Stimulated activated CD8-positive, alpha-beta memory T cell treated with anti-CD3 and anti-CD28 coated beads, Interleukin-12 subunit alpha, Interleukin-12 subunit beta, amount 100 ng/mL, for 1 hour (primary cell): ENCODE data around the gene ZNF44.

Source experiments
- DNase-seq: peaks from one replicate; pipeline ENCODE4 v3.0.0-alpha.2; 2020; ENCODE audit warnings: low read depth

ZNF44 gene

DNA sequence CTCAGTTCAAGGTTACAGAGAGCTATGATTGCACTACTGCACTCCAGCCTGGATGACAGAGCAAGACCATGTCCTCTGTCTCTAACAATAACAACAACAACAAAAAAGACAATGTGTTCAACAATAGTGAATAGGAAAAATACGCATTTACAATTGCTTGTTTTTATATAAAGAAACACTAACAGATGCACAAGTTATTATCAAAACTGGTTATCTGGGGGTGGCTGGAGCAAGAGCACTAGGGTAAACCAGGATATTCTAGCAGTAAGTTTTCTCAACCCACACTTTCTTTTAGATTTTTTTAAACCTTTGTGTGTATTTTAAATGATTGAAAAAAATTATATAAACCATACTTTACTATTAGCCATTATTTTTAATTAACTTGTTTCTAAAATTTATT, 33.1 kb downstream of the ZNF44 start:
- no peak for DNase-seq

DNA sequence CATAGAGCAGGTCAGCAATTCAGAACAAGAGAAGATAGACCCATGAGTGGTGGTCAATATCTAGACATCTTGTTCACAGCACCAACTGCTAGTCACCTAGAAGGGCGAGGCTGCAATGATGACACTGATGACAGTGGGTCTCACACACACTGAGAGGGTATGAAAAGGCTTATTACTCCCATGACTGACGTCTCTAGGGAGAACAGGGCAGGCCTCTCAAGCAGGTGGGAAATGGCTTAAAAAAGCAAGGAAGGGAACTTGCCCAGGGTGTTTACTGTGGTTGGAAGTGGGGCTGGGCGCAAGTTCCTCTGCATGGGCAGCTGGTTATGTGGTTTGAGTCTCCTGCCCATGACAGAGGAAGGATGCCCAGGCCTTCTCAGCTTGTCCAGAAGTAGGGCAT, 33.8 kb downstream of the ZNF44 start:
- DNase-seq, result no peak

DNA sequence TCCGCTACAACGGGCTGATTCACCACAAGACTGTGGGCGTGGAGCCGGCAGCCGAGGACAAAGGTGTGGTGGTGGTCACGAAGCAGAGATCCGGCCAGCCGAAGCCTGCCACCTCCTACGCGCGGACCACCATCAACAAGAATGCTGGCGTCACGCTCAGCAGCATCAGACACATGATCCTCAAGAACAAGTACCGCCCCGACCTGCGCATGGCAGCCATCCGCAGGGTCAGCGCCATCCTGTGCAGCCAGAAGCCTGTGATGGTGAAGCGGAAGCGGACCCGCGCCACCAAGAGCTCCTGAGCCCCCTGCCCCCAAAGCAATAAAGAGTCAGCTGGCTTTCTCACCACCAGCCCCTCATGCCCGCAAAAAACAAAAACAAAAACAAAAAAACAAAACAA, 34.4 kb downstream of the ZNF44 start:
- DNase-seq, result no peak

DNA sequence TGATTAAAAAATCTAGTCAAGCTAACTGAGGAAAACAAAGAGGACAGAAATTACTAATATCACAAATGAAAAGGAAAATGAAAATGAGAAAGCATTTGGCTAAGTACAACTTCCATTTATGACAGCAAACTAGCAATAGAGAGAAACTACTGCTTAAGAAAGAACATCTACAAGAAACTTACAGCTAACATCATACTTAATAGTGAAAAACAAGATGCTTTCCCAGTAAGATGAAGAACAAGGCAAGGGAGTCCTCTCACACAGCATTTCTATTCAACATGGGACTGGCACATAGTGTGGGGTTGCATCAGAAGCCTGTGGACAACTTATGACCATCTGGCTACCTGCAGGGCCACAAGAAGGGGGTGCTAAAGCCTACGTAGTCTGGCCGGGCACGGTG, 39.3 kb downstream of the ZNF44 start:
- DNase-seq, result no peak

DNA sequence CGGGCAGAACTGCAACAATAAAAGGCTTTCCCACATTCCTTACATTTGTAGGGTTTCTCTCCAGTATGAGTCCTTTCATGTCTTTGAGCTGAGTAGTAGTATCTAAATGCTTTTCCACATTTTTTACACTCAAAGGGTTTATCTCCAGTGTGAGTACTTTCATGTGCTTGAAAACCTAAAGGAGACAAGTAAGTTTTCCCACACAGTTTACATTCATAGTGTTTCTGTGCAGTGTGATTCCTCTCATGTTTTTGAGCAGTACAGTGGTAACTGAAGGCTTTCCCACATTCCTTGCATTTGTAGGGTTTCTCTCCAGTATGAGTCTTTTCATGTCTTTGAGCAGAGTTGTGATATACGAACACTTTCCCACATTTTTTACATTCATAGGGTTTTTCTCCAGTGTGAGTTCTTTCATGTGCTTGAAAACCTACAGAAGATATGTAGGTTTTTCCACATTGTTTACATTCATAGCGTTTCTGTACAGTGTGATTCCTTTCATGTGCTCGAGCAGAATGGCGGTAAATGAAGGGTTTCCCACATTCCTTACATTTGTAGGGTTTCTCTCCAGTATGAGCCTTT, 47.0 kb downstream of the ZNF44 start:
- DNase-seq, result no peak

DNA sequence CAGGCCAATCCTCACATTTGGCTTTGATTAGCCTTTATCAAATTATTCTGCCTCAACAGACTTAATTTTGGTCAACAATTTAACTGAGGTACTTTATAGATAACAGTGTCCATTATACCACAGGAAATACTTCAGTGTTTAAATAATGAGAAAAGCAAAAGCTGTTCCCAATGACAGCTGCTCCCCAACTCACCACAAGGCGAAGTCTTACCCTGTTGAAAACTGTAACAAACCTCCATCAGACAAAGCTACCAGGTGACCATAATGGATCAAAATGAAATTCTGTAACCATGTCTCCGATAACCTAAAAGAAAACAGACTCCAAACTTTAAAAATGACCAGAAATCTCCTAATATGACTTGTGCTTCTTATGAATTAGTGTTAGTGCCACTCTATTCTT, 50.3 kb downstream of the ZNF44 start:
- DNase-seq, result no peak

DNA sequence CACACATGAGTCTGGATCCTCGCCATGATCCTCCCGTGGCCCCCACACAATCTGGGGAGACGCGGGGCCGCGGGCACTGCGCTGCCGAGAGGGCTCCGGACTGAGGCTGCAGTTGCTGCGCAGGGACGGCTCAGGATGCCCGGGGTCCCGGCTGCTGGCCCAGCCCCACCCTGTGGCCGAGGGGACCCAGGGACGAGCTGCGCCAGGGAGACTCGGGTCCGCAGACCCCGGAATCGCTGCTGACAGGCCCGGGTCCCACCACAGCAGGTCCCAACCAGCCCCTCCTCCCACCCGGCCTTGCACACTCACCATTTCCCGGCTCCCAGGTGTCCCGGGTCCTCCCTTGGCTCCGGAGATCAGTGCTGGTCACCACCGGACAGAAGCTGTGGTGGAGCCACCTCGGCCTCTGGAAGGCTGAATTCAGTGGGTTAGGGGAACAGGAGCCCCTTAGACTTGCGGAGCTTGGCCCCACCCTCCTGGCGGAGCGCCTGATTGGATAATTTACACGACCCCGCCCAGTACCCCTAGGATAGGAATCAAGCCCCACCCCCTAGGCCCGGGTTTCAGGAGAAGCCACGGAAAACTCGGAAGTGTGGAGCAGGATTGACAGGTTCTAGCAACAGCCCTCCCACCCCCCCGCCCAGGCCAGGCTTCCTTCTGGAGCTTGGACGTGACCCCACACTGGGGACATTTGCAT, 57.4 kb downstream of the ZNF44 start:
- no peak for DNase-seq

DNA sequence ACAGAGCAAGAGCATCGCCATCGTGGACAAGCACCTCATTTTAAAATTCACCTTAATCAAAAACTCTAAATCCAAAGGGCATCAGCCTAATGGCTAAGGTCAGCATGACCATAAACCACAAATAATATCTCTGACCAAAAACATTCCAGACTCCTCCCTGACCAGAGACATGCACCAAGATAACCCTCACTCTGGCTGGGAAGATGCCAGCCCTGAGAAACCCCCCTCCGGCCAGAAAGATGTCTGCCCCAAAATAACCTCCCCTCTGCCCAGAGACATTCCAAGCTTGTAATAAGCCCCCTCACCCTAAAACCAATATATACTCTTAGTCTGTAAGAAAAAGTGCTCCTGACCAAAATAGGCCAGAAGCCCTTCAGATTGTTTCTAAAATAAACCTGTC, 61.7 kb downstream of the ZNF44 start:
- no peak for DNase-seq

DNA sequence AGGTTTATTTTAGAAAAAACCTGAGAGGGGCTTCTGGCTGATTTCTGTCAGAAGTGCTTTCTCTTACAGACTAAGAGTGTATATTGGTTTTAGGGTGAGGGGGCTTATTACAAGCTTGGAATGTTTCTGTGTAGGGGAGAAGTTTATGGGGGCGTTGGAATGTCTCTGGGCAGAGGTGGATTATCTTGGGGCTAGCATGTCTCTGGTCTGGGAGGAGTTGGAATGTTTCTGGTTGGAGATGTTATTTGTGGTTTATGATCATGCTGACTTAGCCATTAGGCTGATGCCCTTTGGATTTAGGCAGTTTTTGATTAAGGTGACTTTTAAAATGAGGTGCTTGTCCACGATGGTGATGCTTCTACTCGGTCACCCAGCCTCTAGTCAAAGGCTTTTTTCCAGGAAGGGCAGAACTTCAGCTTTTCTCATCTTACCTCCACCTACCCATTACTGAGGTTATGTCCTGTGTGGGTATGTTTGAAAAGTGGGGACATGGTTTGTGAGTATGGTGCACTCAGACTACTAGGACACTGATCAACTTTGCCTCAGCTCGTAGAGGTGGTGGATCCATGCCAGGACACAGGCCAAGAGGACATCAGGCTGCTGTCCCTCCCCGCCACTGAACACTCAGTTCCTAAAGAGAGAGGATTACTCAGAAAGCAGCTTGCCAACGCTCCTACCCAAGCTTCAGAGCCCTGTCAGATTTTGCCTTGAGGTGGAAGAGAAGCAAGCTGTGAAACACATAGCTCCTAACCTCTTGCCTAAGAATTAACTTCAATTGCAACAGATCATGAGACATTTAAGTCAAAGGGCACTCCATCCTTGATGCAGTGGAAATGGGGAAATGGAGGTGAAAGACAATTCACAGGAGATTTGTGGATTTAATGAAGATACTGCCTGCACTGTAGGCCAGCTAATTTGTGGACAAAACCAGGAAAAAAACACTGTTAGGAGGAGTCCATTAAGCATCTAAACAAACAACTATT, 63.6 kb downstream of the ZNF44 start:
- no peak for DNase-seq

DNA sequence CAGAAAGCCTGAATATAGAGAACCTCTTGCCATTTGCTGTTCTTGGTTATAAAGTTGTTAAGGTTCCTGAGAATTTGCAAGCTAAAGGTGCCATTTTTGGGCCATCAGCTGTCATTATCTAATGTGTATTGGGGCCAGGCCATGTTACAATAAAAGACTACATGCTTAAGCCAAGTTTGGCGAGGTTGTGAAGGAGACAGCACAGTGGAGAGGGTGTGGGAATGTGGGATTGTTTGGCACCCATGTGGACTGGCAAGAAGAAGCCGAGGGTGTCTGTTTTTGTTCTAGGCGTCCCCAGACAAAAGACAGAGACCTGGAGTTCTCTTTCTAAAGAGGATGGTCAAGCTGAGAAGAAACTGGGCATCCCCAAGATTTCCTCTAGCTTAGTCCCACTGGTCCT, 64.7 kb downstream of the ZNF44 start:
- DNase-seq, result no peak

DNA sequence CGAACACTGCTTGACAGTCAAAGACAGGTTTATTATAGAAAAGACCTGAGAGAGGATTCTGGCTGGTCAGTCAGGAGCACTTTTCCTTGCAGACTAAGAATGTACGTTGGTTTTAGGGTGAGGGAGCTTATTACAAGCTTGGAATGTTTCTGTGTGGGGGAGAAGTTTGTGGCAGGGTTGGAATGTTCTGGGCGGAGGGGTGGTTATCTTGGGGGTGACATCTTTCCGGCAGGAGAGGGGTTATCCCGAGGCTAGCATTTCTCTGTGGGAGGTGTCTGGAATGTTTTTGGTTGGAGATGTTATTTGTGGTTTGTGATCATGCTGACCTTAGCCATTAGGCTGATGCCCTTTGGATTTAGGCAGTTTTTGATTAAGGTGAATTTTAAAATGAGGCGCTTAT, 70.0 kb downstream of the ZNF44 start:
- DNase-seq, result no peak

DNA sequence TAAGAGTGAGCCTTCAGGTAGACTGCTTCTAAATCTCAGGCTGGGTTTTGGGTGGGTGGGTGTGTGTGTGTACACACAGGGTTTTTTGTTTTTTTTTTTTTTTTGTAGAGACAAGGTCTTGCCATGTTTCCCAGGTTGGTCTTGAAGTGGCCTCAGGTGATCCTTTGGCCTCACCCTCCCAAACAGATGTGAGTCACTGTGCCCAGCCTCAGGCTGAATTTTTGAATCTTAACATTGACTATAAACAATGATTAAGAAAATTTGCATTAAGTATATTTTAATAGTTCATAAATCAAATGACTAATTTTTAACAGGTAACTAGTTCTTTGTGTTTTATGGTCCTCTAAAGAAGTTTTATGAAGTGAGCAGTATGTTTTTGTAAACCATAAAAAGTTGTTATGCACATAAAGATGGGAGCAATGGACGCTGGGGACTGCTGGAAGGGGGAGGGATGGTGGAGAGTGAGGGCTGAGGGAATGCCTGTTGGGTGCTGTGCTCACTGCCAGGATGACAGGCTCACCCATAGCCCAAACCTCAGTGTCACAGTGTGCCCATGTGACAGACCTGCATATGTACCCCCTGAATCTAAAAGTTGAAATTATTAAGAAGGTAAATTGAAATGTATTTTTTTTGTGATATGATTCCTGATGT, 71.6 kb downstream of the ZNF44 start:
- DNase-seq, result no peak
